HG02970 (cell line): Measurements from ENCODE around the gene CHD6.

Experiments
- ATAC-seq: cut with Tn5 transposase; IDR thresholded peaks from one replicate; pipeline ENCODE4 v1.9.1; 2021; ENCODE audit warnings: mild to moderate bottlenecking, moderate library complexity, moderate number of reproducible peaks; ENCODE audit not compliant: unreplicated experiment, low FRiP score

Gene CHD6

DNA sequence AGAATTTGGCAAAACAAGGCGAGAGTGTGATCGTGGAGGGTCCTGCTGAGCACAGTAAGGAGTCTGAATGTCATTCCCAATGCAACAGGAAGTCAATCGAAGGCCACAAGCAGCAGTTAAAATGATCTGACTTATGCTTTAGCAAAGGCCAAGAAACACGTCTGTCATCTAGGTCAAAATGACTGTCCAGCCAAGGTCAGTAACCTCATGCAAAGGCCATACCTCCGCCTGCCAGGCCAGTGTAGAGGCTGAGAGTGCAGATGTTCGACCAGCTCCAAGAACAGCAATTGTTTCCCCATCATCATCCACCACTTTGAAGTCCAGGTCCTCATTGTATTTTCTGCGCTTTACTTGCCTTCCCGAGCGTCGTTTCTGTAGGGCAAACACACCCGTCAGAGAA, 105.6 kb downstream of the CHD6 start:
- no peak for ATAC-seq

DNA sequence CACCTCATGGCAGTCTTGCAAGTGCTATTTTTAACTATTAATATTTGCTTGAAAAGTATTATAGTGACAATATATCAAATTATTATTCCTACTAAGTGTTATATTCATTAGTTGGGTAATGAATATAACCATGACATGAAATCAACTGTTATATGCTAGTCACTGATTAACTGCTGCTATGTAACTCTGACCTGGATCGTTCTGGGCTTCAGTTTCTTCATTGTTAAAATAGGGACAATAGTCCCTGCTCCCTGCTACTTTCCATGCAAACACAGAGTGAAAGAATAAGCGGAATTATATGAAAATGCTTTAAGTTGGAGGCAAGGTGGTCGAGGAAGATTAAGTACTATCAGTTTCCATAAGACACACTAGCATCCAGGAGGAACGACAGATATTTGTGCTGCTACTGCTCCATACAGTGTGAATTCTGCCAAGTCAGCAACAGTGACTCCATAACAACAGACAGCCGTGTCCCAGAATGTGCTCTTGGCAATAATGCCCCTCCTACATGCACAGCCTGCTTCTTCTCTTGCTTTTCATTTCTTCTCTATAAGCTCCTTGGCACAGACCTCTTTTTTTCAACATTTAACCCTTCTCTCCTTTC, 107.2 kb downstream of the CHD6 start:
- ATAC-seq, result no peak

DNA sequence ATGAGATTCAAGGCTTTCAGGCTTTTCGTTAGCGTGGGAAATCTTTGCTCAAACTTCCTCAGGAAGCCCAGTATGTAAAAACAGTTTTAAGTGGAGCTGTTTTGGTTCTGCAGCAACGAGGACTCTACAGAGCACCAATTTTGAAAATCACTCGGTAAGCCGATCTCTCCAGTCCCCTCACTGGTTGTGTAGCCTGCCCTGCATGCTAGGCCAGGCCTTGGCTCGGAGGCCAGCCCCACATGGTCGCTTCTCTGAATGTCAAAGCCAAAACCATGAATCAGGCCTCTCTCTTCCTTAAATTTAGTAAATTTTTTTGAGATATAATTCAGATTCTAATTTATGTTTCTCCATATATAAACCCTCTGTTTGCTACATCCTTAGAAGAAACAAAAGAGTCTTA, 108.0 kb downstream of the CHD6 start:
- no peak for ATAC-seq

DNA sequence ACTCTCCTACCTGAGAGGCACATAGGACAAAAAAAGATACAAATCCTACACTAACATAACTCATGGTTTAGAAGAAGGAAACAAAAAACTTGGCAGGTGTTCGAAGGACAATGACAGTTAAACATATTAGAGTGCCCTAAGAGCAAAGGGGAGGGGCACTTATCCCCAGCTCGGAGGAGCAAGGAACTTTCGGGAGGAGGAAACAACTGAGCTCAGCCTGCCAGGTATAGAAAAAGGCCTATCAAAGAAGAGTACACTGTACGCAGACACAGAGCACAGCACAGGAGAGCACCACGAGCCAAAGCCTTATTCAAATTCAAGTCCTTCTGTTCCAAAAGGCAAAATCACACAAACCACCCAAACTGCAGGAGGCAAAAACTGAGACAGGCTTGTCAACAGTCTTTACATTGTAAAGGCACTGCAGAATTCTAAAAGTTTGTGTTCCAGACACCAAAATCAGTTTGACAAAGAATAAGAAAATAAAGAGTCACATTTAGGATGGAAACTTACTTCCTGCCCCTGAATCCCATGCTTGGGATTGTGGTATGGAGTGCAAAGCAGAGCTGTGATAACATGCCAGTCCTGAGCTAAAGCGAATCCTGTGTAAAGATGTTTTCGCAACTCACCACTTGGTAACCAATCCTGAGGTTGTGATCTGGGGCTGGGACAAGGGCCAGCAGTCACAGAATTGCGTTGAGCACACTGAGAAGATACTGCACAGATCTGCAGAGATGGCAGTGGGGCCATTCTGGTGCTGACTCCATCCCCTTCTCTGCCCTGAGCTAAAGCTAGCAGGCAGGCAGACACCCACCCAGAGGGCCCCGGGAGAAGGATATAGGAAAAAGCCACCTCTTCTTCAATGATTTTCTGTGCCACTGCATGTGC, 108.6 kb downstream of the CHD6 start:
- no peak for ATAC-seq

DNA sequence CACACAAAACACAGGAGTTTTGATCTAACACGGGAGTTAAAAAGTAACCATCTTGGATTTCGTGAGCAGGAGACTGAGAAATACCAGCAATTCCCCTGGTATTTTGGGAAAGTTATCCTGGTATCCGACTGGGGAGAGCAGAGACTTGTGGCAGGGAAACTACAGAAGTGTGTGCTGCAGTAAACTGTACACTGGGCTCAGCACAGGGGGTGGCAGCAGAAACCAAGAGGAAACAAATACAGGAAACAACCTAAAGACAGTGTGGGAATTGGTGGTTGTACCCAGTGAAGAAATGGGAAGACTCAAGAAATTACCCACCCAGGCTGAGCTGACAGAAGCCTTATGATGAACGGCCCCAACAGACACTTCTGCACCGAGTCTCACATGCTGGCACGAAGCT, 109.8 kb downstream of the CHD6 start:
- ATAC-seq, result no peak

DNA sequence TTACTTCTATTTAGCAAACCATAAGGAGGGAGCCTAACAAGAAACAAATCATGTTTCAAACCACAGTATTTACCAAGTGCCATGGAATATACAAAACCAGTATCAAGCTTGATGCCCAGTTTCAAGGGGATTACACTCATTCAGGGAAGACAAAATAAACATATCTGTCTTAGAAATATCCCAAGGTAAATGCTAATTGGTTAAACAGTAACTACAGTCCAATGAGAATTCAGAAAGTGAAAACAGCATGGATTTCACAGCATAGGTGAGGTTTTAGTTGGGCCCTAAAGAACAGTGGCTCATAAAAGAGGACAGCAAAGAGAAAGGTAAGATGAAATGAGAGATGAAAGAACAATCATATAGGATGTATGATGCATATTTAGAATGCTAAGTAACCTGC, 110.3 kb downstream of the CHD6 start:
- no peak for ATAC-seq

DNA sequence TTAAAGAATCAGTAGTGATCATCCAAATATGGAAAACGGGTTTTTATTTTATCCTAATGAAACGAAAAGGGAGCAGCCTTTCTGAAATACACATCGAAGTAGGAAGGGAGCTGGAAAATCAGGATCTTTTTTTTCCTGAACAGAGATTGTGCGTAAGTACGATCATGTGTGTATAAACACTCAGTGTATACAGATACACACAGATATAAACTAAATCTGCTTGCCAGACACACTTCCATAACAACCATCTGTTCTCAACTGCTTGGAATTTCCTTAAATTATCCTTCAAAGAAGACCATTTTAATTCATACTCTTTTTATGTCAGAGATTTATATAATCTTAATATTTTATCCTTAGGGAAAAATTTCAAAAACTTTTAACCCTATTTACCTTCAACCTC, 110.7 kb downstream of the CHD6 start:
- no peak for ATAC-seq

DNA sequence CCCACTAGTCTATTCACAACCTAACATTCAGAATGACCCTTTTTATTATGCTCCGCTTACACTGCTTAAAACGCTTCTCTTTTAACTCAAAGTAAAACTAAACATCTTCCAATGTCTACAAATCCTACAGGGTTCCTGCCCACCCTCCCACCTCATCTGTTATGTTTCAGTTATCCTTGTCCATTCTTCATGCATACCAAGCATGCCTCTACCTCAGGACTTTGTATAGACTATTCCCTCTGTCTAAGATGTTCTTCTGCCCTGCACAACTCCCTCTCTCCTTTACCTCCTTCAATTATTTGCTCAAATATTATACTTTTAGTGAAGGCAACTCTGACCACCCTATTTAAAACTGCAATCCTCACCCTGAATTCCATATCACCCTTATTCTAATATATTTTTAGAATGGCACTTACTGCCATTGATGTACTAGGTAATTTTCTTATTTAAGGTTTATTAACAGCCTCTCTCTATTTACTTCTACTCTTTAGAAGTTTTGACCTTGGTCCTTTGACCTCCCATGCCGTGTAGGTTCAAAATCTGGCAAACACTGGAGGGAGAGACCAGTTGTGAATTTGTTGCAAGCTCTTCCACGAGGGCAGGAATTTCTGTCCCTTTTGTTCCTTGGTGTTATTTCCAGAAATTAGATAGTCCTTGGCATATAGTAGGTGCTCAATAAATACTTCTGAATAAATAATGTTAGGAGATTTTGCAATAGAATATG, 111.8 kb downstream of the CHD6 start:
- no peak for ATAC-seq

DNA sequence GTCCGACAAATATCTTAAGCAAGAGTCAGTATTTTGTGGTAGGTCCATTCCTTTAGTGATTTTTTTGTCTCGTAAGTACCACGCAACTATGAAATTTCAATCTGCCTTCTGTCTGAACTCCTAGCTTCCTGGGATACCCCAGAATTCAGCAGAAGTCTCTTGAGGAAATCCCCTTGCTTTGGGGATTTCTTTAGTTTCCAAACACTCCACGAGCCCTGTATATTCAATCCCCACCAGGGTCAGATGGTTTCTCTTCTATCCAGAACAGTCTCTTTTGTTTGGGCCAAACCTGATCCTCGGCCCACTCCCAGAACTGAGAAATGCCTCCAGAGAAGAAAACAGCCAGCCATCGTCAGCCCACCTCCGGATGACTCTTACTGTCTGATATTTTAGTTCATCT, 113.0 kb downstream of the CHD6 start:
- no peak for ATAC-seq

DNA sequence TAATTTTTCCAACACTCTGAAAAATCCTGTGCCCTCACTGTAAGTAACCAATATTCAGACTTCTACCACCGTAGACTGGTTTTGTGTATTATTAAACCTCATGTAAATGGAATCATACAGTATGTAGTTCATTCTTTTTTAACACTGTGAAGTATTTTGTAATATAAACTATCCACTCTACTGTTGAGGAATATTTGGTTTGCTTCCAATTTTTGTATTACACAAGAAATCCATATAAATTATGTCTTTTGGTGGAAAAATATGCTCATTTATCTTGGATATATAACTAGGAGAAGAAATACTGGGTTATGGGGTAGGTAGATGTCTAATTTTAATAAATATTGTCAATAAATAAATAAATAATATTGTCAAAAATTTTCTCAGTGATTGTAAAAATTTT, 116.8 kb downstream of the CHD6 start:
- ATAC-seq, result no peak

DNA sequence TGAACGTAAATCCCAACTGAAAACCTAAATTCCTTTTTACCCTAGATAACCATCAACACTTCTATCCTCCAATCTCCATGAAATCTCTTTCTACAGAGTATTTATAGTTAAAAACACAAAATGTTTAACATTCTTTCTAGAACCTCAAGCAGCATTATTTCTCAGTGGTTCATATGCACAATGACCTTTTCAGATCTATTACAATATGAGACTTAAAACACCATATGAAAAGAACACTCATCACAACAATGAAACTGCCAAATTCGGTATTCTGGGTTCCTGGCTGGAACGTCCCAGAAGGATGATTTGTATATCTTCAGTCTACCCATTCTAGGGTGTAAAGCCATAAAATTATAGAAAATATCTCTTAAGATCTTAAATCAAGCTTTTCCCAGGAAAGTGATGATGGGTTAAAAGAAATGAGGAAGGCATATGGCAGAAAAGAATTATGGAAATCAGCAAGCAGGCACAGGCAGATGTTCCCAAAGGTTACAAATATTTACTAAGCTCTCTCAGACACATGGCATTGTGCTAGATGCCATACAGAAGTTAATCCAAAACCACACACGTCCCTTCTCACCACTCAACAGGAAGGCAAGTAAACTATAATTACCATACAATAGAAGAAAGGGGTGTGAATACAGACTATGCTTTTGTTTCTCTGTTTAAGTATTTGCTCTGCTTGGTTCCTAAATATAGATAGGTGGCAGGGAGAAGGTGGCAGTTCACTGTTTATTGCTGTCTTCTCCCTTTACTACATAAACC, 118.0 kb downstream of the CHD6 start:
- no peak for ATAC-seq

DNA sequence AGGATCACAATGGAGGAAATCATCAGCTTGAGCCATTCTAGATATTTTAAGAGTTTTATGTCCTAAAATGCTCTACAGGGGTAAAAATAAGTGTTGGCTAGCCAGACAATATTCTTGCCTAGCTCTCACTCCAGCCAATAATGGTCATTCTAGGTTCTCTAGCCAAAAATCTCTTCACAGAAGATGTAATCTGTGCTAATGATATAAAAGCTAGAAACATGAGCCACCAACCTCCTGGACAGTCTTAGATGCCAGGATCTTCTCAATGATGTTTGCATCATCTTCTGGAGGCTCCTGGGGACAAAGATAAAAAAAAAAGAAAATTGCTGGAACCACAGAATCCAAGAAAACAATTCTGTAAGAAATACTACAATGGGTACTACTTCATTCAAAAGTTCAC, 119.1 kb downstream of the CHD6 start:
- ATAC-seq, result no peak

DNA sequence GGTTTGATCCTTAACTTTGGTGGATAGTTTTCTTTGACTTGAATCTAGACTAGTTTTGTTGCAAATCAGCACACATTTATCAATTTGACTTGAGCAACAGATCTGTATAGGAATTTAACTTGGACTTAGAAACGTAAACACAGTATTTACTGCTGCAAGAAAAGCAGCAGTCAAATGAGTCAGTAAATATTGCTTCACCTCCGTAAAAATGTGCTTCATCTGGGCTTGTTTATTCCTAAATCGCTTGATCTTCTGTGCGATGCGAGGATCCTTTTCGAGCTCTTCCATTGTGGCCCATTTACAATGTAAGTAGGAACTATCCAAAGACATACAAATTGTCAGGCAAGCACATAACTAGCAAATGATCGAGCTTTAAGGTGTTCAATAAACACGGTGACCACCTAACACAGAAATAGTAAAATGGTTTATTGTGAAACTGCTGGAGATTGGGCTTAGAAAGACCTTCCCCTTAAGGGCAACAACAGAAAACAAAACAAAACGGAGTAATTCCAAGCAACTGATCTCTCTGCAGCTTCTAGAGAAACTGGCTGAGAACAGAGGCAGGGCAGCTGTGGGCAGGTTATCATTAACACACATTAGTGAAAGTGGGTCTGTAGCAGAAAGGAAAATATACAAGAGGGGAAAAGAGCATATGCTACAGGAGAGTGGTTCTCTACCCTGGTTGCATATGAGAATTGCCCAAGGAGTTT, 120.8 kb downstream of the CHD6 start:
- ATAC-seq, result no peak

DNA sequence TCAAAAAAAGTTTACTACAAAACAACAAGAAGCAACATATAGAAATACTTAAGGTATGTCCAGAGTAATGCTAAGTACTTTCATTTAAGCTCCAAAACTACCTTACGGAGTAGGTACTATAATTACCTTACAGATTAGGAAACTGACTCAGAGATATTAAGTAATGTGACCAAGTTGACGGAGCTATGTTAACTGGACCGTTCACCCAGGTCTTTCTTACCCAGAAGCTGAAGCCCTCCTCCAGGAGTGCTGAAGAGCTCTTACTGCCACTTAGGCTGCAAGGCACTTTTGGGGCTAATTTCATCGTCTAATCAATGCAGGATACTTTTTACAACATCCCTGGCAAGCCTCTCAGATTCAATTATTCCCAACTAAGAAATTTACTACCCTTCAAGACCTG, 123.7 kb downstream of the CHD6 start:
- ATAC-seq, result no peak

DNA sequence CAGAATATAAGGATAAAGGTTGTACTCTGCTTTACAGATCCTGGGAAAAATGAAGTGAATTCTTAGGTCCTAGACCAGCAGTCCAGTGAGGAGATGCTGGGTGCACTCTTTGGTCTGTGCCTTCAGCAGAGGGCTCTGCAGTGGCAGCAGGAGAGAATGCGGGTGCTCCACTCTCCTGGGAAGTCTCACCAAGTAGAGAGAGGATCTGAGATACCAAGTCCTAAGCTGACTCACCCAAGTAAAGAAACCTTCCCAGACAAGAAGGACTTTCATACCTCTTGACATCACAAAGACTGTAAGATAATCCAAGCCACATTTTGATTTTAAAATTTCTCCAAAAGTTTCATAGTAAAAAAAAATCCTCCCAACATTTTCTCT, 134.6 kb downstream of the CHD6 start:
- no peak for ATAC-seq

DNA sequence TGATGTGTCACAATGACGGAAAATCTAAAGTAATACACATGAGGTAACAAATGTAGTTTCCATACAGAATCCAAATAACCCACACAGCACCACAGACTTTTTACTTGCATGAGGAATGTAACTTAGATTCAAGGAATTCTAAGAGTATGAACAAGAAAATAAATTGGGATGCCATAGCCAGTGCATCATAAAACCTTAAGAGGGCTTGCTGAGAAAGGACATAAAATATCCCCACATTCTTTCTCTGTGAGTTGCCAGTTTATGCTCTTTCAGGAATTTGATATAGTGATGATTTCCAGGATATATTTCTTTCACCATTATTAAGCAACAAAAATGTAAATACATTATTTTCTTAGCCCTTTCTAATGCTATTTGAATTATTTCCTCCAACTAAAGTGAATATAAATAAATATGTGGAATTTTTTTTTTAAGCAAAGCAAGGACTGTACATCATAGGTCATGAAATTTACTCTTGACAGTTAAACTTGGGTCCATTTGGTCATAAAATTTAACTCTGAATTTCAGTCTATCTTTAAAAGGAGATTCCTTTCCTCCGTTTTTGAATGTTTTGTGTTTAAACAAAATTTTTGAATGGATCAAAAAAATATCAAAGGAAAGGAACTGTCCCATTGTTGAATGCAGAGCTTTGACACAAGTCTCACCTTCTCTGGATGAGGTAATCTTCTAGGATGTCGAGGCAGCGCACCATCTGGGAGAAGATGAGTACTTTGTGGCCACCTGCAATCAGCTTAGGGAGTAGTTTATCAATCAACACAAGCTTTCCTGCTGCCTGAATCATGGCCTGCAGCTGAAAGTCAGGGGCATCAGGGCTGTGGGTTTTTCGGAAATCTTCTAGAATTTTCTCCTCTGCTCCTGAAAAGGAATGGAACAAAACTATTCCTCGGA, 135.3 kb downstream of the CHD6 start:
- no peak for ATAC-seq

DNA sequence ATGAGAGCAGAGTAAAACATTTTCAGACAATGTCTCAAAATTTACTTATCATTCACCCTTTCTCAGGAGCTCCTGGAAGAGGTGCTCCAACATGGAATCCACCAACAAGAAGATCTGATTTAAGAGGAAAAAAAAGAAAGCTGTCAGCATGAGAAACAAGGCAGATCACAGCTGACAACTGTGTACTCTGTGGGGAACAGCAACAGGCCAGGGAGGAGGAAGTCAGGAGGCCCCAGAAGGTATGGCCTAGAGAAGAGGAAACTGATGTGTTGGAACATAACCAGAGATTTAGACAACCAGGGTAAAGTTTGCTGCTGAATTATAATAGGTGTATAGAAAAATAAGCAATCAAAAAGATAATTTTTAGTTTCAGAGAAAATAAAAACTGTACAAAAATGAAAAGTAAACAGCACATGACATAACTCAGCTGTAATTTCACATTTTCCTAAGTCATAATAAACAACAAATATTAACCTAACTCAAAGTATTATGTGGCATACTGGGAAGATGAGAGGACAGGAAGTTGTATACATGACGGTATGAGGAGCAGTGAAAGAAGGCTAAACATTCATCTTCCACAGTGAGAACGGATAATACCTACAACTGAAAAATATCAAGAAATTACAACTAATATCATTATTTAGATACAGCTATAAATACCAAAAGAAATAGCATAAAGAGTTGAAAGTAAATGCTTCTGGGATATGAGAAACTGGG, 138.0 kb downstream of the CHD6 start:
- no peak for ATAC-seq

DNA sequence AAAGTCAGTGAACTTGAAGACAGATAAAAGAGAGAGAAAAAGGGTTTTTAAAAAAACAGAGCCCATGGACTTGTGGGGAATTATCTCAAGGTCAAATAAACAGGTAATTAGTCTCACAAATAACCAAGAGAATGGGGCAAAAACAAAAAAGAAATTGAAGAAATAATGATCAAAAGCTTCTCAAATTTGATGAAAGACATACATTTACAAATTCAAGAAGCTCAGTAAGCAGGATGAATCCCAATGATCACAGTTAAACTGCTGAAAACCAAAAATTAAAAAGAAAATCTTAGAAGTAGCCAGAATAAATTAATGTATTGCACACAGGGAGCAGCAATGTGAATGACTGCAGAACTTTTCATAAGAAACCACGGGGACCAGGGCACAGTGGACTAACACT, 139.1 kb downstream of the CHD6 start:
- ATAC-seq, result no peak

DNA sequence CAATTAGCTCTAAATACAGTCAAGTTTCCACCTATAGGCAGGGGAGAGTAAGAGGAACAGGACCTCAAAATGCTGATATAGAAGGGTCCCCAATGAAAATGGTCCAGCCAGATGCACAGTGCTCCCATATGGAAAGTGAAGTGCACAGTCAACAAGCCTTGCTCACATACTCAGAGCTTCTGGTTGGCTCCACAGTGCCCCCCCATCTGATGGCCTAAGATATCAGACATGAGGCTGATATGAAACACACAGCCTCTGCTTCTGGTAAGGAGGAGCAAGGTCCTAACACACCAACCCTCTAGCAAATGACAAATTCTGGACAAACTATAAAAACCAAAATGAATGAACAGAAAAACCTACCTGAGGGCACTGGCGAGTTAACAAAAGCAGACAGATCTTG, 140.2 kb downstream of the CHD6 start:
- no peak for ATAC-seq
